SKM-1 treated with dmso at 0.1 percent for 144 hours (cell line): ENCODE results near the gene TPPP2.
"Not testable (repeated sequence)": the region's sequence is repeated elsewhere in the genome, so short reads cannot be mapped to it uniquely, and the experiment has no call there.

Experiments
- DNase-seq: peaks from one replicate; lab custom pipeline; 2025; ENCODE audit not compliant: unreplicated experiment; lab: John Stamatoyannopoulos, UW

TPPP2 gene

GRCh38 chr14:21029917-21030316 is at the start of gene TPPP2:
Gene TPPP2, plus strand, starts transcription at chr14:21030217. Its CDS starts 365 bp downstream, at chr14:21030582.
- DNase-seq = no peak

GRCh38 chr14:20980906-20981305 is 49.1 kb upstream of the TPPP2 start:
- DNase-seq = no peak

- no peak for DNase-seq
These were observed 47.2 kb upstream of the TPPP2 start for GRCh38 chr14:20982646-20983369.

GRCh38 chr14:20985650-20986049 is 44.4 kb upstream of the TPPP2 start:
- DNase-seq = peak; percentile 40

- DNase-seq = no peak
These were observed 43.2 kb upstream of the TPPP2 start for GRCh38 chr14:20986811-20987210.

- peak; percentile 36 for DNase-seq
These were observed 41.1 kb upstream of the TPPP2 start for GRCh38 chr14:20988717-20989470.

GRCh38 chr14:20989471-20989786 is 40.6 kb upstream of the TPPP2 start:
- no peak for DNase-seq

GRCh38 chr14:20989787-20990600 is 40.0 kb upstream of the TPPP2 start, which contains the start of gene METTL17:
Gene METTL17, plus strand, starts transcription at chr14:20989980. Its CDS starts 23 bp downstream, at chr14:20990003.
- DNase-seq = peak; percentile 76

GRCh38 chr14:20996521-20996920 is 33.5 kb upstream of the TPPP2 start:
- DNase-seq = no peak

GRCh38 chr14:20997115-20997514 is 32.9 kb upstream of the TPPP2 start:
- DNase-seq = no peak

- no peak for DNase-seq
These were observed 32.5 kb upstream of the TPPP2 start for GRCh38 chr14:20997564-20997963.

- no peak for DNase-seq
These were observed 31.9 kb upstream of the TPPP2 start for GRCh38 chr14:20998139-20998538.

- DNase-seq = no peak
These were observed 31.2 kb upstream of the TPPP2 start, which contains the start of gene SLC39A2 for GRCh38 chr14:20998674-20999366. Gene SLC39A2, plus strand, starts transcription at chr14:20999293. Its CDS starts 154 bp downstream, at chr14:20999447.

- DNase-seq = no peak
These were observed 30.4 kb upstream of the TPPP2 start for GRCh38 chr14:20999591-20999990.

- no peak for DNase-seq
These were observed 28.8 kb upstream of the TPPP2 start for GRCh38 chr14:21001218-21001617.

- DNase-seq = no peak
These were observed 26.1 kb upstream of the TPPP2 start for GRCh38 chr14:21003788-21004346.

- not testable (repeated sequence) for DNase-seq
These were observed 20.3 kb upstream of the TPPP2 start for GRCh38 chr14:21009721-21010120.

- no peak for DNase-seq
These were observed 18.9 kb upstream of the TPPP2 start for GRCh38 chr14:21011136-21011535.

- peak; percentile 30 for DNase-seq
These were observed 15.2 kb upstream of the TPPP2 start for GRCh38 chr14:21014761-21015190.

GRCh38 chr14:21015312-21015711 is 14.7 kb upstream of the TPPP2 start:
- DNase-seq = peak; percentile 62
